Mononuclear cell (primary cell): ENCODE results near the gene MT1E. TPM values are rescaled to one million over a fixed set of nuclear protein-coding genes. Genes with fewer than 3 reads are reported as not detected.
"Not testable (repeated sequence)": the region's sequence is repeated elsewhere in the genome, so short reads cannot be mapped to it uniquely, and the experiment has no call there.

Experiments
- H3K27me3 ChIP-seq: 2 replicates; pipeline ENCODE4 v1.6.0; 2011; ENCODE audit warnings: low read length, control low read depth; ENCODE audit not compliant: insufficient read depth
- H3K4me1 ChIP-seq: 2 replicates; pipeline ENCODE4 v1.5.1; 2011; ENCODE audit warnings: mild to moderate bottlenecking, low read length, control low read depth; ENCODE audit not compliant: insufficient read depth
- H3K4me3 ChIP-seq: 2 replicates; pipeline ENCODE4 v1.5.1; 2011; ENCODE audit warnings: mild to moderate bottlenecking, low read length, moderate library complexity
- H3K9me3 ChIP-seq: 2 replicates; pipeline ENCODE4 v1.5.1; 2011; ENCODE audit warnings: low read depth, mild to moderate bottlenecking, control low read depth, low read length
- total RNA-seq: library from RNA; depleted of rRNA; stranded (reverse); fragments of >200 nt; gene quantifications from one replicate; pipeline ENCODE4 v1.2.3, GENCODE V29; 2012

The MT1E gene
- total RNA-seq, 1 donor = 1.7 TPM

DNA sequence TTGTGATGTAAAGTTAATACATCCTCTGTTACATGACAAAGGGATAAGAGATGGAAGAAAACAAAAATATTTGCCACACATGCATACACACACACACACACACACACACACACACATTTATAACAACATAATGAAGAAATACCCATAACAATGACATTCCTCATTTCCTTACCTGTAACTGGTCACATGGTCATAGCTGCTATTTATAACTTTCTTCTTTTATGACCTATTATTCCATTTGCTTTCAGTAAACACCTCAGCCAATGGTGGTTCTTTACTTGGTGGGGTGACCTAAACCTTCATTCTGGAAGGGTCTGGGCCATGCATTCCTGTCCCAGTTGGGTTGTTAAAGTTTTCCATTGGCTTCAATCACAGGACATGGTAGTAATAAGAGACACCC, 11.9 kb upstream of the MT1E start:
- H3K4me1 ChIP-seq = peaks cover 32% of the 10 kb centered on the region
- peaks cover 25% of the 10 kb centered on the region for H3K27me3 ChIP-seq
- H3K9me3 ChIP-seq = no peaks in the 10 kb centered on the region
- H3K4me3 ChIP-seq = no peak overlapping the region

DNA sequence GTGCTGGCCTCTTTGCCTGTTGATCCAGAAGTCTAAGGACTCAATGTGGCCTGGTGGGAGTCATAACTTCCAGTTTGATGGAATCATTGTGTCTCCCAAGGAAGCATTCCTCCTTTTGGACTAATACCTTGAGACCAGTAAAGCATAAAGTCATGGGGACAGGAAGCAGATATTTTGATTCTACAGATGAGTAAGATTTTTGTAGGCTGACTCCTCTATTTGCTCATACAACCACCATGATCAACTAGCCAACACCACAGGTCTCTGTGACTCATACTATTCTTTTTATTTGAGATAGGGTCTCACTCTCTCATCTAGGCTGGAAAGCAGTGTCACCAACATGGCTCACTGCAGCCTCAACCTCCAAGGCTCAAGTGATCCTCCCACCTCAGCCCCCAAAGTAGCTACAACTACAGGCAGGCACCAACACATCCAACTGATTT, 11.0 kb upstream of the MT1E start:
- Histone ChIP-seq H3K9me3 (no peaks in the 10 kb centered on the region), H3K4me1 (peaks cover 24% of the 10 kb centered on the region), H3K4me3 (no peak overlapping the region), H3K27me3 (peaks cover 29% of the 10 kb centered on the region)

DNA sequence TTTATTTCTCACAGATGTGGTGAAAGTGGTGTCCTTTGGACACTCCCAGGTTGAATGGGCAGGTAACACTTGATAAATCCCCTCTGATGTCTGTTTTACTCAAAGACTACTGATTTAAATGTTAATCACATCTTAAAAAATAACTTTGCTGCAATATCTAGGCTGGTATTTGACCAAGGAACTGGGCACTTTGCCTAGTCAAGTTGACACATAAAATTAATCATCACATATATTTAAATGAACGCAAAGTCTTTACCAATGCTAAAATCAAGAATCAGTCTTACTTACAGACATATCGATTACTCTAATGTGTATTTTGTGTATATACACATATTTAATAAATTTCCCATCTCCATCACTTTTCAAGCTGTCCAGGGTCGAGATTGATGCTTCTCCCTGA, 10.2 kb upstream of the MT1E start:
- Histone ChIP-seq H3K4me3 (no peak overlapping the region), H3K27me3 (peaks cover 29% of the 10 kb centered on the region), H3K4me1 (peaks cover 16% of the 10 kb centered on the region), H3K9me3 (no peaks in the 10 kb centered on the region)

DNA sequence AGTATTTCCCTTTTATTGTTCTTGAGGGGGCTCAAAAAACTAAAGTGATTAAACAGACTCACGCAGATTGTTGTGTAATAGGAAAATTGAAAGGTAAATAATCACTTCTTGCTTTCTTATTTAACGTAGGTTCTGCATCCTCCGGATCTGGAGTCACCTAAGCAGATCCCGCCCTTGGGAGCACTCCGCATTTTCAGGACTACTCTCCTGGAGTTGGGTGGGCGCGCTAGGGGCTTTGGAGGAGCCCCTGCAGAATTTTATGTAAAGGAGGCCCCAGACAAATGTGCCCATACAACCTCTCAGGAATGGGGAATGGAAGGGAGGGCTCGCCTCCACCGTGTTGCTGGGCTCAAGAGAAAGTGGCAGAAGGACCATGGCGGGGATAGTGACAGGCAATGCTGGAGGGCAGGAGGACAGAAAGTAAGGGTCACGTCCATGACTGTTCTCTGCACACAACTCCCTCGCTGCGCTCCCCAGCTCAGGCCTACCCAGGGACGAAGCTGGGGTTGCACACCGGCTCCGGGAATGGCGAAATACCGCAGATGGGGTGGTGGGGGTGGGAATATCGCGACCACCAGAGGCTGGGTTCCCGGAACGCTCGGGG, 8.9 kb upstream of the MT1E start:
- Histone ChIP-seq H3K9me3 (no peaks in the 10 kb centered on the region), H3K4me1 (peaks cover 10% of the 10 kb centered on the region), H3K27me3 (peaks cover 29% of the 10 kb centered on the region), H3K4me3 (no peak overlapping the region)

DNA sequence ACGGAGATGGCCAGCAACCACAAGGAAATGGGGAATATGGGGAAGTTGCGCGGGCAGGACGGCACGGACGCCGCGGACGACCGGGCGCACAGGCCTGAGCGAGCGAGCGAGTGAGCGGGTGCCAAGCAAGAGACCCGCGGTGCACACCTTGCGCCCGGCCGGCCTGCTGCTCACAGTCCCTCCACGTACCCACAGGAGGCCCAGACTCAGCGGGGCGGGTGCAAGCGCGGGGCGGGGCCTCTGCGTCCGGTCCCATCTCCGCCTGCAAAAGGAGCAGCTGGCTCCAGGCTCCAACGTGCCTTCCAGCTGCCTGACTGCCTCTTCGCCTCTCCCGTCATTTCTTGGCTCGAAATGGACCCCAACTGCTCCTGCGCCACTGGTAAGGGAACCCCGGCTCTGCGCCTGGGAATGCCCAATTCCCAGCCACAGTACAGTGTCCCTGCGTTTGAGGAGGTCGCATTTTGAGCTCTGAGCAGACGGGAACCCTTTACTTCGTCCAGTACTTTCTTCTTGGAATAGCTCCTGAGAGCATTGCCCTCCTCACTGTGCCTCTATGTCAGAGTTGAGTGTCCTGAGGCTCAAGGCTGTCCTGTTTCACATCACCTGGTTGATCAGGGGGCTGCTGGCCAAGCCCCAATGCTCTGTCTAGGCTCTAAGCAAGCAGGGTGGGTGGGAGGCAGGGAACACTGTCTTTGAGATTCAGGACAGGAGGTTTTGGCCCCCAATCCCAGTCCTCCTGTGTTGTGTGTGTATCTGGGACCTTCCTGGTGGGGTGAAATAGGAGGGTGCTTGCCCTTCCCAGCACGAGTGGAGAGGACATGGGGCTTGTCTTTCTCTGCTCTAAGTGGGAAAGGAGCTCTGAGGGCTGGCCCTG, 8.1 kb upstream of the MT1E start:
- Histone ChIP-seq H3K4me1 (peaks cover 10% of the 10 kb centered on the region), H3K4me3 (no peak overlapping the region)

DNA sequence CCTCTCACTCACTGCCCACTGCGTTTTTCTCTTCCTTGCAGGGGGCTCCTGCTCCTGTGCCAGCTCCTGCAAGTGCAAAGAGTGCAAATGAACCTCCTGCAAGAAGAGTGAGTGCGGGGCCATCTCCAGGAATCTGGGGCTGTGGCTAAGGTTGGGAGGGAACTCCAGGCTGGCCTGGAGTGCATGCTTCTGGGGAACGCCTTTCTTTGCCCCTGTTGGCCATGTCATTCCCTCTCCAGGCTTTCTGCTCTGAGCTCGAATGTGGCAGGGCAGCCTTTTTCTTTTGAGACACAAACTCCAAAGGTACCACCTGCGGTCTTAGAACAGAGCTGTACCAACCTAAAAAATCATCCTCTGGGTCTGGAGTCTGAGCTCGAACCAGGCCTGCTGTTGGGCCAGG, 7.4 kb upstream of the MT1E start:
- Histone ChIP-seq H3K4me1 (peaks cover 10% of the 10 kb centered on the region), H3K9me3 (no peaks in the 10 kb centered on the region)

More for the DNA sequence above, 8.1 kb upstream of the MT1E start:
- peaks cover 29% of the 10 kb centered on the region for H3K27me3 ChIP-seq
- no peaks in the 10 kb centered on the region for H3K9me3 ChIP-seq

DNA sequence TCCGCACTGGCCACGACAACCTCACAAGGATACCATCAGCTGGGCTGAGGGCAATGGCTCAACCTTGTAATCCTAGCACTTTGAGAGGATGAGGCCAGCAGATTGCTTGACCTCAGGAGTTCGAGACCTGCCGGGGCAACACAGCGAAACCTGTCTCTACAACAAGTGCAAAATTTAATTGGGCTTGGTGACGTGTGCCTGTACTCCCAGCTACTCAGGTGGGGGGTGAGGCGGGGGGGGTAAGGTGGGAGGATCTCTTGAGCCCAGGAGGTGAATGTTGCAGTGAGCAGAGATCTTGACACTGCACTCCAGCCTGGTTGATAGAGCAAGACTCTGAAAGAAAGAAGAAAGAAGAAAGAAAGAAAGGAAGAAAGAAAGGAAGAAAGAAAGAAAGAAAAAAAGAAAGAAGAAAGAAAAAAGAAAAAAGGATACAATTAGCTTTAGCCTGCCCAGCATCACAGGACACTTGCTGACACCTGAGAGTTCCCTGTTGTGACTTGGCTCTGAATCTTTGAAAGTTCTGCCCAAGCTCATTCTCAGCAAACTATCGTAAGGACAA, 5.2 kb upstream of the MT1E start:
- Histone ChIP-seq H3K4me3 (no peak overlapping the region), H3K9me3 (no peaks in the 10 kb centered on the region), H3K27me3 (peaks cover 39% of the 10 kb centered on the region), H3K4me1 (peaks cover 16% of the 10 kb centered on the region)

More for the DNA sequence above, 7.4 kb upstream of the MT1E start:
- H3K4me3 ChIP-seq = no peak overlapping the region
- H3K27me3 ChIP-seq = peaks cover 29% of the 10 kb centered on the region

DNA sequence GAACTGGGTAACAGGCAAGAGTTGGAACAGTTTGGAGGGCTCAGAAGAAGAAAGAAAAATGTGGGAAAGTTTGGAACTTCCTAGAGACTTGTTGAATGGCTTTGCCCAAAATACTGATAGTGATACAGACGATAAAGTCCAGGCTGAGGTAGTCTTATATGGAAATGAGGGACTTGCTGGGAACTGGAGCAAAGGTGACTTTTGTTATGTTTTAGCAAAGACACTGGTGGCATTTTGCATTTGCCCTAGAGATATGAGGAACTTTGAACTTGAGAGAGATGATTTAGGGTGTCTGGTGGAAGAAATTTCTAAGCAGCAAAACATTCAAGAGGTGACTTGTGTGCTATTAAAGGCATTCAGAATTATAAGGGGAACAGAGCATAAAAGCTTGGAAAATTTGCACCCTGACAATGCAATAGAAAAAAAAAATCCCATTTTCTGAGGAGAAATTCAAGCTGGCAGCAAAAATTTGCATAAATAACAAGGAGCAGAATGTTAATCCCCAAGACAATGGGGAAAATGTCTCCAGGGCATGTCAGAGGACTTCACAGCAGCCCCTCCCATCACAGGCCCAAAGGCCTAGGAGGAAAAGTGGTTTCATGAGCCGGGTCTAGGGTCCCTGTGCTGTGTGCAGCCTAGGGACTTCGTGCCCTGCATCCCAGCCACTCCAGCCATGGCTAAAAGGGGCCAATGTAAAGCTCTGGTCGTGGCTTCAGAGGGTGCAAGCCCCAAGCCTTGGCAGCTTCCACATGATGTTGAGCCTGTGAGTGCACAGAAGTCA, 3.7 kb upstream of the MT1E start:
- not testable (repeated sequence) for H3K9me3 ChIP-seq, H3K4me3 ChIP-seq
- Histone ChIP-seq H3K4me1 (peaks cover 23% of the 10 kb centered on the region), H3K27me3 (peaks cover 41% of the 10 kb centered on the region)

DNA sequence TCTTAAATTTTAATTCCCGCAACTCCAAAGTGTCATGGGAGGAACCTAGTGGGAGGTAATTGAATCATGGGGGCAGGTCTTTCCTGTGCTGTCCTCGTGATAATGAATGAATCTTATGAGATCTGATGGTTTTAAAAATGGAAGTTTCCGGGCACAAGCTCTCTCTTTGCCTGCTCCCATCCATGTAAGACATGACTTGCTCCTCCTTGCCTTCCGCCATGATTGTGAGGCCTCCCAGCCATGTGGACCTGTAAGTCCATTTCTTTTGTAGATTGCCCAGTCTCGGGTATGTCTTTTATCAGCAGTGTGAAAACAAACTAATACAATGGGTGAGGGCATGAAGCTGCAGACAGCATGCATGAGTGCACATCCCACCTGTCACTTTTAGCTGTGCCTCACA, 2.4 kb upstream of the MT1E start:
- Histone ChIP-seq H3K4me1 (peaks cover 13% of the 10 kb centered on the region), H3K27me3 (peaks cover 34% of the 10 kb centered on the region)
- not testable (repeated sequence) for H3K4me3 ChIP-seq, H3K9me3 ChIP-seq

DNA sequence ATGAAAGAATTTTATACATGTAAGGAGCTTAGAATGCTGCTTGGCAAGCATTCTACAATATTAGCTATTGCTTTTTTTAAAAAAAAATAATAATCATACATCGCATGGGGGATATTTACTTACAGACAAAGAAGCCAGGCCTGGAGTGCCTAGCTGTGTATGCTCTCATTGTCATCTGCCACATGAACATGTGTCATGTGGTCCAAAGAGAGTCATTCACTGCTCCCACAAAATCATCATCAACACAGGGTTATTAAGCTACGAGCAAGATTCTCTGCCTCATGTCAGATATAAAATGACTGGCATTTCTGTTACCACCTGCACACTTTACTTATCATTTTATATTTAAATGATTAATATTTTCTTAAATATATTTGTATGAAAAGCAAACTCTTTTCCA, 1.9 kb upstream of the MT1E start:
- H3K27me3 ChIP-seq = peaks cover 30% of the 10 kb centered on the region
- H3K4me3 ChIP-seq = no peak overlapping the region
- H3K9me3 ChIP-seq = no peaks in the 10 kb centered on the region
- peaks cover 13% of the 10 kb centered on the region for H3K4me1 ChIP-seq

DNA sequence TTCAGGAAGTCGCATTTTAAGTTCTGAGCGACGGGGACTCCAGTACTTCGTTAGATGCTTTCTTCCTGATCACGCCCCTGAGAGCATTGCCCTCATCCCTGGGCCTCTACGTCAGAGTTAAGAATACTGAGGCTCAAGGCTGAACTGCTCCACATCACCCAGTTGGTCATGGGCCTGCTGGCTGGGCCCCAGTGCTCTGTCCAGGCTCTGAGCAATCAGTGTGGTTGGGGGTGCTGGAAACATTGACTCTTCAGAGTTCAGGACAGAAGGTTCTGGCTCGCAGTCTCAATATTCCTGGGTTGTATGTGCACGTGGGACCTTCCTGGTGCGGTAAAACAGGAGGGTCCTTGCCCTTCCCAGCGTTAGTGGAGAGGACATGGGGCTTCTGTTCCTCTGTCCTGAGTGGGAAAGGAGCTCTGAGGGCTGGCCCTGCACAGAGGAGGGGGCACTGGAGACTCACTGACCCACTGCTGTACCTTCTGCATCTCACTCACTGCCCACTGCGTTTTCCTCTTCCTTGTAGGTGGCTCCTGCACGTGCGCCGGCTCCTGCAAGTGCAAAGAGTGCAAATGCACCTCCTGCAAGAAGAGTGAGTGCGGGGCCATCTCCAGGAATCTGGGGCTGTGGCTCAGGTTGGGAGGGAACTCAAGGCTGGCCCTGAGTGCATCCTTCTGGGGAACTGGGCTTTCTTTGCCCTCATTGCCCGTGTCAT, 518 bp downstream of the MT1E start:
- peak overlapping the region; percentile 48 for H3K4me3 ChIP-seq

DNA sequence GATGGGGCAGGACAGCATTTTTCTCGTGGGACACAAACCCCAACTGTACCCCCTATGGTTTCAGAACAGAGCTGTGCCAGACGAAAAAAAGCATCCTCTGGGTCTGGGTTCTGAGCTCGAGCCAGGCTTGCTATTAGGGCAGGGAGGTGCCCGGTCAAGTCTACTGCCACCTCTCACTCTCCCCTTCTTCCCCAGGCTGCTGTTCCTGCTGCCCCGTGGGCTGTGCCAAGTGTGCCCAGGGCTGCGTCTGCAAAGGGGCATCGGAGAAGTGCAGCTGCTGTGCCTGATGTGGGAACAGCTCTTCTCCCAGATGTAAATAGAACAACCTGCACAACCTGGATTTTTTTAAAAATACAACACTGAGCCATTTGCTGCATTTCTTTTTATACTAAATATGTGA, 1.1 kb downstream of the MT1E start:
- Histone ChIP-seq H3K27me3 (peaks cover 45% of the 10 kb centered on the region), H3K9me3 (no peaks in the 10 kb centered on the region), H3K4me3 (no peak overlapping the region), H3K4me1 (peaks cover 13% of the 10 kb centered on the region)

More for the DNA sequence above, 518 bp downstream of the MT1E start:
- peaks cover 39% of the 10 kb centered on the region for H3K27me3 ChIP-seq
- no peaks in the 10 kb centered on the region for H3K9me3 ChIP-seq
- H3K4me1 ChIP-seq = peaks cover 13% of the 10 kb centered on the region

DNA sequence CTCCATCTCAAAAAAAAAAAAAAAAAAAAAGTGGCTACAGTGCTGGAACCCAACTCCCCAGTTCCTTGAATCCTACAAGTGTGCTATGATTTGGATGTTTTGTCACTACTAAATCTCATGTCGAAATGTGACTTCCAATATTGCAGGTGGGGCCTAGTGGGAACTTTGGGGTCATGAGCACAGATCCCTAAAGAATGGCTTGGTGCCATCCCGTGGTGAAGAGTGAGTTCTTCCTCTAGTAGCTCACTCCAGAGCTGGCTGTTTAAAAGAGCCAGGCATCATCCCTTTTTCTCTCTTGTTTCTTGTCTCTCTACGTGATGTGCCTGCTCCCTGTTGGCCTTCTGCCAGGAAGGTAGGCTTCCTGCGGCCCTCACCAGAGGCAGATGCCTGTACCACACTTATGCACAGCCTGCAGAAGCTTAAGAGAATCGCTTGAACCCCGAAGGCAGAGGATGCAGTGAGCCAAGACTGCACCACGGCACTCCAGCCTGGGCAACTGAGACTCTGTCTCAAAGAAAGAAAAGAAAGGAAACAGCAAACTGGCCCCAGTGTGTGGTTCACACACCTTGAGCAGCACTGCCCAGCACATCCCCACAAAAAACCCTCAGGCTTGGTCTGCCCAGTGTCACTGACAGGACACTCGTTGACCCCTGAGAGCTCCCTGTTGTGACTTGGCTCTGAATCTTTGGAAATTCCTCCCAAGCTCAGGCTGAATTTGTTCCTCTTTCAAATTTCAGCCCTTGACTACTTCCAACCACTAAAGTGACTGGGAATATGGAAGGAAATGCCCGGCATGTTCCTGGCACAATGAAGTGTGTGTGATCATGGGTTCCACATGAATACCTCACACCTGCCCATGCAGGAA, 3.1 kb downstream of the MT1E start:
- peaks cover 65% of the 10 kb centered on the region for H3K27me3 ChIP-seq
- H3K4me3 ChIP-seq = no peak overlapping the region
- H3K9me3 ChIP-seq = no peaks in the 10 kb centered on the region
- peaks cover 19% of the 10 kb centered on the region for H3K4me1 ChIP-seq

DNA sequence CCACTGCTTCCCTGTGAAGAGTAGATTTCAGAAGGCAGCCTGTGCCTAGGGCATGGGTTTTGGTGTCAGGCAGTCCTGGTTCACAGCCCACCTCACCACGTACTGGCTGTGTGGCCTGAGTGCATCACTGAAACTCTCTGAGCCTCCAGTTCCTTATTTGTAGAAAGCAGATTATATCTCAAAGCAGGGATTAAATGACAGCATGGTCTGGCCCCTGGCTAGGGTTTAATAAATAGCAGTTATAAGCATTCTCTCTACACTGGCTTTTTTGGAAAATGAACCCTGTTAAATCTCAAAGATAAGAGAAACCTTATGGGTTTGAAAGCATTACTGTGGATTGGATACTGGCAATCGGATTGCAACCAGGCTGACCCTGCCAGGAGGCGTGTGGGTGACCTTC, 4.0 kb downstream of the MT1E start:
- H3K27me3 ChIP-seq = peaks cover 70% of the 10 kb centered on the region
- no peaks in the 10 kb centered on the region for H3K9me3 ChIP-seq
- no peak overlapping the region for H3K4me3 ChIP-seq

More for the DNA sequence above, 4.0 kb downstream of the MT1E start:
- peaks cover 19% of the 10 kb centered on the region for H3K4me1 ChIP-seq
